H1 (cell line): ENCODE data around the gene CSF3R. TPM values are rescaled to one million over a fixed set of nuclear protein-coding genes. Genes with fewer than 3 reads are reported as not detected.

ENCODE experiments used
- CTCF ChIA-PET: fragments of 300-600 bp; sonication (Branson Sonifier 250); formaldehyde crosslinking; loops from one replicate; lab custom pipeline; 2021; ENCODE audit not compliant: partially characterized antibody; lab: Charles Lee
- POLR2A ChIA-PET: fragments of 300-600 bp; sonication (Branson Sonifier 250); formaldehyde crosslinking; loops from one replicate; lab custom pipeline; 2021; ENCODE audit warnings: inconsistent platforms; ENCODE audit not compliant: partially characterized antibody; lab: Charles Lee
- DNase-seq, 2 experiments: peaks; one replicate each; pipeline versions ENCODE4 v3.0.0 to v3.0.0-alpha.2; 2010 to 2022; ENCODE audit warnings: low spot score in 2 of 2, low read depth in 1 of 2, mixed read lengths in 1 of 2
- FAIRE-seq: peaks from 2 replicates; lab custom pipeline; 2011; peaks lifted over from hg19 to GRCh38; lab: Jason Lieb, UNC
- H2AFZ ChIP-seq: 2 replicates; pipeline ENCODE4 v1.8.1; 2012; ENCODE audit warnings: low read length, inconsistent platforms
- H2AK5ac ChIP-seq: 2 replicates; pipeline ENCODE4 v1.6.1; 2013; ENCODE audit warnings: low read depth, low read length
- H2BK120ac ChIP-seq: replicated peaks from 2 replicates; pipeline ENCODE3; 2013; ENCODE audit warnings: low read depth, low read length, inconsistent platforms
- H2BK12ac ChIP-seq: 2 replicates; pipeline ENCODE4 v1.6.1; 2013; ENCODE audit warnings: low read depth, low read length
- H2BK15ac ChIP-seq: 2 replicates; pipeline ENCODE4 v1.6.1; 2013; ENCODE audit warnings: low read length
- H2BK20ac ChIP-seq: 2 replicates; pipeline ENCODE4 v1.6.1; 2013; ENCODE audit warnings: low read length
- H2BK5ac ChIP-seq: 2 replicates; pipeline ENCODE4 v1.6.1; 2013; ENCODE audit warnings: low read depth, low read length
- H3K14ac ChIP-seq: 2 replicates; pipeline ENCODE4 v1.6.1; 2013; ENCODE audit warnings: inconsistent platforms; ENCODE audit not compliant: insufficient read length
- H3K18ac ChIP-seq: 2 replicates; pipeline ENCODE4 v1.6.1; 2013; ENCODE audit warnings: low read length; ENCODE audit errors: extremely low read depth
- H3K23ac ChIP-seq: 2 replicates; pipeline ENCODE4 v1.6.1; 2013; ENCODE audit warnings: inconsistent platforms; ENCODE audit not compliant: insufficient read length
- H3K23me2 ChIP-seq: 2 replicates; pipeline ENCODE4 v1.6.1; 2013; ENCODE audit warnings: low read depth, low read length
- H3K27ac ChIP-seq: 2 replicates; pipeline ENCODE4 v1.6.1; 2011; ENCODE audit warnings: low read depth, low read length, inconsistent platforms
- H3K27me3 ChIP-seq, 4 experiments: replicated peaks in 1 of 4; 1 replicate in 1 of 4; 2 replicates in 3 of 4; pipeline versions ENCODE4 v1.6.1 to v1.8.1; 2011 to 2013; ENCODE audit warnings: low read length in 3 of 4, mild to moderate bottlenecking in 3 of 4, inconsistent platforms in 2 of 4, mixed read lengths in 2 of 4, moderate library complexity in 1 of 4; ENCODE audit not compliant: control insufficient read depth in 3 of 4, insufficient read depth in 3 of 4; ENCODE audit errors: extremely low read depth in 1 of 4
- H3K36me3 ChIP-seq, 4 experiments: 2 replicates each; pipeline versions ENCODE4 v1.6.1 to v1.8.1; 2011 to 2013; ENCODE audit warnings: mild to moderate bottlenecking in 4 of 4, low read length in 3 of 4, moderate library complexity in 2 of 4, control low read depth in 1 of 4, inconsistent platforms in 1 of 4; ENCODE audit not compliant: insufficient read depth in 4 of 4, control insufficient read depth in 2 of 4
- H3K4ac ChIP-seq: replicated peaks from 2 replicates; pipeline ENCODE3; 2013; ENCODE audit warnings: low read length, low read depth, mixed read lengths, inconsistent platforms; ENCODE audit not compliant: insufficient read length
- H3K4me1 ChIP-seq, 4 experiments: replicated peaks in 1 of 4; 1 replicate in 1 of 4; 2 replicates in 3 of 4; pipeline versions ENCODE4 v1.6.1 to v1.8.1; 2011 to 2013; ENCODE audit warnings: low read length in 3 of 4, inconsistent platforms in 2 of 4, mixed read lengths in 1 of 4; ENCODE audit not compliant: insufficient read depth in 4 of 4, control insufficient read depth in 3 of 4
- H3K4me2 ChIP-seq, 2 experiments: 2 replicates each; pipeline versions ENCODE4 v1.6.1 to v1.8.1; 2011 to 2013; ENCODE audit warnings: low read depth in 2 of 2, low read length in 2 of 2, control low read depth in 1 of 2, inconsistent platforms in 1 of 2, mild to moderate bottlenecking in 1 of 2; ENCODE audit not compliant: insufficient read depth in 1 of 2
- H3K4me3 ChIP-seq, 4 experiments: fragments of 200-600, 300-600 bp in 1 of 4; sonication (generic), shearing (Covaris generic), sonication (Bioruptor Twin) in 1 of 4; 2 replicates each; pipeline versions ENCODE4 v1.5.1 to v1.8.1; 2011 to 2016; ENCODE audit warnings: low read length in 4 of 4, low read depth in 3 of 4, control low read depth in 2 of 4, inconsistent platforms in 2 of 4, mild to moderate bottlenecking in 2 of 4, mixed read lengths in 1 of 4, moderate library complexity in 1 of 4; ENCODE audit not compliant: insufficient read depth in 2 of 4; ENCODE audit errors: extremely low read depth in 1 of 4
- H3K56ac ChIP-seq: replicated peaks from 2 replicates; pipeline ENCODE3; 2013; ENCODE audit warnings: low read depth, mild to moderate bottlenecking, mixed read lengths, low read length, inconsistent platforms; ENCODE audit not compliant: insufficient read length
- H3K79me1 ChIP-seq: 2 replicates; pipeline ENCODE4 v1.6.1; 2013; ENCODE audit warnings: low read depth, low read length, control low read depth
- H3K79me2 ChIP-seq, 2 experiments: 2 replicates each; pipeline versions ENCODE4 v1.6.1 to v1.8.1; 2012 to 2013; ENCODE audit warnings: low read length in 2 of 2, mild to moderate bottlenecking in 2 of 2, inconsistent platforms in 1 of 2; ENCODE audit not compliant: insufficient read depth in 2 of 2, control insufficient read depth in 1 of 2
- H3K9ac ChIP-seq, 4 experiments: replicated peaks in 1 of 4; 1 replicate in 1 of 4; 2 replicates in 3 of 4; pipeline versions ENCODE4 v1.6.1 to v1.8.1; 2011 to 2013; ENCODE audit warnings: low read depth in 3 of 4, low read length in 3 of 4, control low read depth in 2 of 4, mild to moderate bottlenecking in 2 of 4, moderate library complexity in 2 of 4, inconsistent platforms in 1 of 4; ENCODE audit errors: extremely low read depth in 1 of 4
- H3K9me3 ChIP-seq, 2 experiments: 2 replicates each; pipeline versions ENCODE4 v1.6.1 to v1.8.1; 2012 to 2013; ENCODE audit warnings: mild to moderate bottlenecking in 2 of 2, moderate library complexity in 2 of 2, control low read depth in 1 of 2, inconsistent platforms in 1 of 2, low read depth in 1 of 2, low read length in 1 of 2, mixed read lengths in 1 of 2; ENCODE audit not compliant: insufficient read depth in 2 of 2
- H4K20me1 ChIP-seq, 2 experiments: replicated peaks in 1 of 2; 2 replicates each; pipeline versions ENCODE3 to v1.8.1; 2011 to 2013; ENCODE audit warnings: inconsistent platforms in 2 of 2, low read length in 2 of 2, mild to moderate bottlenecking in 1 of 2; ENCODE audit not compliant: insufficient read depth in 2 of 2, control insufficient read depth in 1 of 2
- H4K5ac ChIP-seq: 2 replicates; pipeline ENCODE4 v1.6.1; 2013; ENCODE audit warnings: low read length, low read depth, mixed read lengths, inconsistent platforms; ENCODE audit not compliant: insufficient read length
- H4K8ac ChIP-seq: 2 replicates; pipeline ENCODE4 v1.8.0; 2013; ENCODE audit warnings: mild to moderate bottlenecking, moderate library complexity, low read length, inconsistent platforms; ENCODE audit not compliant: insufficient read depth; ENCODE audit errors: extremely low read depth
- H4K91ac ChIP-seq: replicated peaks from 2 replicates; pipeline ENCODE3; 2013; ENCODE audit warnings: low read length, mixed read lengths, inconsistent platforms; ENCODE audit not compliant: insufficient read length
- SP1 ChIP-seq: IDR thresholded peaks from 2 replicates; pipeline ENCODE4 v1.6.1; 2011; ENCODE audit warnings: low read depth, low read length
- TCF12 ChIP-seq: IDR thresholded peaks from 2 replicates; pipeline ENCODE4 v1.6.1; 2011; ENCODE audit warnings: low read depth, mild to moderate bottlenecking, low read length
- WGBS, 2 experiments: shearing (Covaris generic) in 1 of 2; methylation state at CpG; one replicate each; pipeline versions ENCODE4 v1.1.6 to v1.1.7; 2013 to 2015; ENCODE audit warnings: low lambda C conversion rate in 2 of 2, mixed read lengths in 2 of 2, inconsistent platforms in 1 of 2, low coverage in 1 of 2, missing lambda C conversion rate in 1 of 2; ENCODE audit not compliant: insufficient replicate concordance in 2 of 2, insufficient coverage in 1 of 2, insufficient read length in 1 of 2; ENCODE audit errors: extremely low coverage in 1 of 2, missing lambda C conversion rate in 1 of 2; 5-methylcytosine and 5-hydroxymethylcytosine counted together
- polyA plus RNA-seq, 7 experiments: library from polyadenylated mRNA; depleted of rRNA in 3 of 7; stranded (reverse) in 5 of 7; unstranded in 2 of 7; fragments of >200 nt in 5 of 7; fragments of 200-250 nt in 2 of 7; gene quantifications; 1 replicate in 5 of 7; 2 replicates in 1 of 7; 4 replicates in 1 of 7; pipeline versions ENCODE4 v1.2.1 to v1.2.3, GENCODE V29; 2011 to 2013; ENCODE audit warnings: missing spikeins in 2 of 7, mixed read lengths in 2 of 7
- total RNA-seq: library from RNA; stranded (reverse); fragmentation: NEBNext Ultra II Directional; extraction: Animal tissue kit (Norgen Biotek cat#: 25700); gene quantifications from 2 replicates; pipeline ENCODE4 v1.2.1, GENCODE V29; 2021

CSF3R gene
- total and polyA plus RNA-seq, 2 of the 8 experiments (the other 6 are each of a cell fraction or from before 2014, with no cell fraction given): not detected

- 83% methylated on average over 20 of the region's 22 CpGs; no CpG with 5 or more reads in 1 of the 2 experiments for WGBS, 2 experiments
- Histone ChIP-seq H3K27ac (no peak overlapping the region), H3K27me3 (peaks cover 0 to 12% (median 5%) of the 10 kb centered on the region in 4 experiments; a peak in 6 of 7 replicates), H4K8ac (peak overlapping the region; percentile 87; the same call in 1 of the 2 replicates), H3K23me2 (no peaks in the 10 kb centered on the region), H2BK5ac (peak overlapping the region; percentile 24; the same call in 1 of the 2 replicates), H3K18ac (no peak overlapping the region; the same call in 1 of the 2 replicates), H3K4me3 (no peak overlapping the region), H3K79me2 (no peaks in the 10 kb centered on the region), H2AFZ (0 out of 2 replicates have a peak overlapping the region, but pooled peaks have one; percentile 29), H3K14ac (no peak overlapping the region), H2BK120ac (no peak overlapping the region), H3K56ac (no peak overlapping the region), H3K4me1 (no peaks in the 10 kb centered on the region), H2BK15ac (no peak overlapping the region), H2BK12ac (no peak overlapping the region), H2AK5ac (no peak overlapping the region), H4K5ac (no peak overlapping the region), H4K20me1 (no peaks in the 10 kb centered on the region), H3K9ac (no peak overlapping the region), H3K9me3 (no peaks in the 10 kb centered on the region), H4K91ac (no peak overlapping the region), H2BK20ac (no peak overlapping the region)
- no peak for FAIRE-seq
- DNase-seq: no peak
- CTCF ChIA-PET: interaction anchor here (1.0 to 1.4 kb wide), 4 partner anchors 14 to 482 kb away, joined by 3 to 4 read pairs (median 3); no protein-coding TSS in a partner anchor
- no peak for TF ChIP-seq SP1
- TF ChIP-seq TCF12: no peak
- TF ChIP-seq, all 59 proteins: peak for 0
- POLR2A ChIA-PET: interaction anchor here (0.7 to 1.4 kb wide), 4 partner anchors 8 to 18 kb away, joined by 3 to 6 read pairs (median 3); partner anchors contain the start of gene MRPS15
- Histone ChIP-seq H3K36me3 (no peaks in the 10 kb centered on the region), H3K4me2 (no peak overlapping the region), H3K4ac (no peak overlapping the region), H3K79me1 (no peaks in the 10 kb centered on the region), H3K23ac (no peak overlapping the region)
These were observed 10.7 kb downstream of the CSF3R start for GRCh38 chr1:36471830-36472641.
